HG03139 (cell line): ENCODE results near the gene MDC1.
"Not testable (repeated sequence)": the region's sequence is repeated elsewhere in the genome, so short reads cannot be mapped to it uniquely, and the experiment has no call there.

Experiments used
- ATAC-seq: cut with Tn5 transposase; IDR thresholded peaks from one replicate; pipeline ENCODE4 v1.9.1; 2021; ENCODE audit not compliant: unreplicated experiment

The MDC1 gene

GRCh38 chr6:30725713-30726505 lies 8.8 kb upstream of the MDC1 start:
- no peak for ATAC-seq

GRCh38 chr6:30724906-30725667 lies 8.0 kb upstream of the MDC1 start:
- ATAC-seq = no peak

DNA sequence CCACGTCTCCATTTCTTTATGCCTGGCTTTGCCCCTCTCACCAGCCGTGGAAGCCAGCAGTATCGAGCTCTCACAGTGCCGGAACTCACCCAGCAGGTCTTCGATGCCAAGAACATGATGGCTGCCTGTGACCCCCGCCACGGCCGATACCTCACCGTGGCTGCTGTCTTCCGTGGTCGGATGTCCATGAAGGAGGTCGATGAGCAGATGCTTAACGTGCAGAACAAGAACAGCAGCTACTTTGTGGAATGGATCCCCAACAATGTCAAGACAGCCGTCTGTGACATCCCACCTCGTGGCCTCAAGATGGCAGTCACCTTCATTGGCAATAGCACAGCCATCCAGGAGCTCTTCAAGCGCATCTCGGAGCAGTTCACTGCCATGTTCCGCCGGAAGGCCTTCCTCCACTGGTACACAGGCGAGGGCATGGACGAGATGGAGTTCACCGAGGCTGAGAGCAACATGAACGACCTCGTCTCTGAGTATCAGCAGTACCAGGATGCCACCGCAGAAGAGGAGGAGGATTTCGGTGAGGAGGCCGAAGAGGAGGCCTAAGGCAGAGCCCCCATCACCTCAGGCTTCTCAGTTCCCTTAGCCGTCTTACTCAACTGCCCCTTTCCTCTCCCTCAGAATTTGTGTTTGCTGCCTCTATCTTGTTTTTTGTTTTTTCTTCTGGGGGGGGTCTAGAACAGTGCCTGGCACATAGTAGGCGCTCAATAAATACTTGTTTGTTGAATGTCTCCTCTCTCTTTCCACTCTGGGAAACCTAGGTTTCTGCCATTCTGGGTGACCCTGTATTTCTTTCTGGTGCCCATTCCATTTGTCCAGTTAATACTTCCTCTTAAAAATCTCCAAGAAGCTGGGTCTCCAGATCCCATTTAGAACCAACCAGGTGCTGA lies 7.0 kb upstream of the MDC1 start:
- ATAC-seq = not testable (repeated sequence)

DNA sequence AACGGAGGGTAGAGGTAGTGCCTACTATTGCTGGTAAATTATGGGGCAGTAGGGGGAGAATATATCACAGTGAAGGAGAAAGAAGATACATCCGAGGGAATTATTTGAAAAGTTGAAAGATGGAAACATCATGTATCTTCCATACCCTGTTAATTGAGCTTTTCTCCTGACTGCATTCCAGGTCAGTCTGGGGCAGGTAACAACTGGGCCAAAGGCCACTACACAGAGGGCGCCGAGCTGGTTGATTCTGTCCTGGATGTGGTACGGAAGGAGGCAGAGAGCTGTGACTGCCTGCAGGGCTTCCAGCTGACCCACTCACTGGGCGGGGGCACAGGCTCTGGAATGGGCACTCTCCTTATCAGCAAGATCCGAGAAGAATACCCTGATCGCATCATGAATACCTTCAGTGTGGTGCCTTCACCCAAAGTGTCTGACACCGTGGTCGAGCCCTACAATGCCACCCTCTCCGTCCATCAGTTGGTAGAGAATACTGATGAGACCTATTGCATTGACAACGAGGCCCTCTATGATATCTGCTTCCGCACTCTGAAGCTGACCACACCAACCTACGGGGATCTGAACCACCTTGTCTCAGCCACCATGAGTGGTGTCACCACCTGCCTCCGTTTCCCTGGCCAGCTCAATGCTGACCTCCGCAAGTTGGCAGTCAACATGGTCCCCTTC lies 6.2 kb upstream of the MDC1 start:
- not testable (repeated sequence) for ATAC-seq

GRCh38 chr6:30722280-30723112 lies 5.4 kb upstream of the MDC1 start:
- ATAC-seq = no peak

- ATAC-seq = not testable (repeated sequence)
Observed at GRCh38 chr6:30722025-30722279, 4.9 kb upstream of the MDC1 start.

DNA sequence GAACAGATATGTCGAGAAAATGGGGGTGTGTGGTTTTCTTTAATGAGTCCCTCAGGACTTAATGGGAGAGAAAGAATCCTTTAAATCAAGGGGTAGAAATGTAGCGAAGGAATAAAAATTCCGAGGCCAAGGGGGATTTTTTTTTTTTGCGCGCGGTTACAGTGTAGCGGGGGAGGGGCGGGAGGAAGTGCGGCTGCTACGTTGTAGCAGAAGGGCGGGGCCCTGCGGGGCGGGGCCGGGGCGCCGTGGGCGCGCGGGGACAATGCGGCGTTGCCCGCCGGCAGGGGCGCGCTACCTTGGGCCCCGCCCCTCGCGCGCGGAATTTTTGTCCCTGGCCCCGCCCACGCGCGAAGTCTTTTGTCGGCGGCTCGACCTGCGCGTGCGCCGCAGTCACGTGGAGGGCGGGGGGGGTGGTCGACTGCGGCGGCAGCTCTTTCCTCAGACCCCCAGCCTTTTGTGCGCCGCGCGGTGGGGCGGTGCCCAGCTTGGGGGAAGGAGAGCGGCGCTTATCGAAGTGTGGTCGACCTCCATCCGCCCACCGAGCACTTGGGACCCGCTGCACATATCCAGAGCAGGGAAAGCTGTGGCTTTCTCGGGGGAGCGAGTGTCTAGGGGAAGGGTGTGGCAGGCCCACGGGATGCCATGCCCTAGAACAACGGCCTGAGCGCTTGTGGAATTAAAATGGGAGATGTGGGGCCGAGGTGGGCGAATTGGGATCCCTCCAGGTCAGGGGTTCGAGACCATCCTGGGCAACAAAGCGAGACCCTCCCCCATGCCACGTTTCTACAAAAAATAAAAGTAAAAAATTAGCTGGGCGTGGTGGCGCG lies 4.3 kb upstream of the MDC1 start:
- ATAC-seq = no peak

- no peak for ATAC-seq
Observed at GRCh38 chr6:30720738-30721197, 3.7 kb upstream of the MDC1 start.

DNA sequence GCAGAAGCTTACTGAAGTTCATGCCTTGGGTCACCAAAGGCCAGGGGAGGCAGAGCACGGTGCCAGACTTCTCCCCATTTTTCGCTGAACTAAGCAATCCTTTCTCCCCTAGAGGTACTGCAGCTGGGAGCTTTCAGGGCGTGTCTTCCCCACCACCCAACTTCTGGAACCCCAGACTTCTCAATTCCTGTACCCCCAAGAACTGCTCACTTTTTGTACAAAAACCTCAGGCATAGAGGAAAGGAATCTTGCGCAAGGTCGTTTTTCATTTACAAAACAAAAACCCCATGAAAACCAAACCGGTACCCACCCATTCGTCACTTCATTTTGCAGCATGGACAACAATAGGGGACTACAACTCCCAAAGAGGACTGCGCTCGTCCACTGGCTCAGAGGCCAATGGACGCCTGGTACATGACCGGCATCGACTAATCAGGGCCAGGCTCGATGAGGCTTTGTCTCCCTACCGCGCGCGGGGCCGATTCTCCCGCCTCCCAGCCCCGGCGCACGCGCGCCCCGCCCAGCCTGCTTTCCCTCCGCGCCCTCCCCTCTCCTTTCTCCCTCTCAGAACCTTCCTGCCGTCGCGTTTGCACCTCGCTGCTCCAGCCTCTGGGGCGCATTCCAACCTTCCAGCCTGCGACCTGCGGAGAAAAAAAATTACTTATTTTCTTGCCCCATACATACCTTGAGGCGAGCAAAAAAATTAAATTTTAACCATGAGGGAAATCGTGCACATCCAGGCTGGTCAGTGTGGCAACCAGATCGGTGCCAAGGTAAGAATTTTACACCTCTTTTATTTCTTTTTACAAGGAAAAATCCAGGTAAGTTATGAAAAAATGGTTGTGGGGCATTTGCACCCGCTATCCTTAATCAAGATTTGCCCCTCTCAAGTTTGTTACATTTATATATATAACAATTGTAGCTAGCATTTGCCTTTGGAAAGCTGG lies 3.0 kb upstream of the MDC1 start, which contains the start of gene TUBB:
TUBB (plus strand) TSS at position 562 of the 947 bp plus-strand sequence; CDS start at position 717, 155 bp downstream.
- ATAC-seq = peak; percentile 46

- ATAC-seq = no peak
Observed at GRCh38 chr6:30719356-30719755, 2.3 kb upstream of the MDC1 start.

- not testable (repeated sequence) for ATAC-seq
Observed at GRCh38 chr6:30717845-30718720, 1.0 kb upstream of the MDC1 start.

- ATAC-seq = no peak
Observed at GRCh38 chr6:30716879-30717128, 277 bp downstream of the MDC1 start.

- ATAC-seq = no peak
Observed at GRCh38 chr6:30714263-30714662, 2.8 kb downstream of the MDC1 start.

- no peak for ATAC-seq
Observed at GRCh38 chr6:30712441-30712945, 4.6 kb downstream of the MDC1 start.

DNA sequence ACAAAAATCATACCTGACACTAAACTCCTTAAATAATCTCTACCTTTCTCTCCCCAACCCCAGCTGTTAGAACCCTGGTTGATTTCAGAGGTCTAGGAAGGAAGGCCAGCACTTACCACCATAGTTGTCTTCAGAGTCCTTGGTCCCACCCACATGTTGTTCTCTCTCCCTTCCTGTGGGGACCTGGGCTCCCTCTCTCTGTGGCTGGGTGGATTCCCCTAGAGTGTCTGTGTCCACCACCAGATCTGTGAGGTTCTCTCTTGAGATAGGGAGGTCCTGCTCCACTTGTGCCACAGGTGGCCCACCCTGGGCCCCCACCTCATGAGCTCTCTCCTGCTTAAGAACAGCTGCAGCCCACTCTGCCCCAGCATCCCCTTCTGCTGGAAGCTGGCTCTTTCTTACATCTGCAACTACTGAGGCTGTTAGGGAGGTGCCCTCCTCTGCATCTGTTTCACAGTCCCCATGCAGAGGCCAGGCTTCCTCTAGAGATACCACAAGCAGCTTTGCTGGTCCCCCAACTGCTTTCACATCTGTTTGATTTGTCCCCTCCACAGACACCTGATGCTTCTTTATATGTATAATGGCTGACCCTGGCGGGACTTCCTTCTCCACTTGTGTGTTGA lies 5.2 kb downstream of the MDC1 start:
- ATAC-seq = no peak

DNA sequence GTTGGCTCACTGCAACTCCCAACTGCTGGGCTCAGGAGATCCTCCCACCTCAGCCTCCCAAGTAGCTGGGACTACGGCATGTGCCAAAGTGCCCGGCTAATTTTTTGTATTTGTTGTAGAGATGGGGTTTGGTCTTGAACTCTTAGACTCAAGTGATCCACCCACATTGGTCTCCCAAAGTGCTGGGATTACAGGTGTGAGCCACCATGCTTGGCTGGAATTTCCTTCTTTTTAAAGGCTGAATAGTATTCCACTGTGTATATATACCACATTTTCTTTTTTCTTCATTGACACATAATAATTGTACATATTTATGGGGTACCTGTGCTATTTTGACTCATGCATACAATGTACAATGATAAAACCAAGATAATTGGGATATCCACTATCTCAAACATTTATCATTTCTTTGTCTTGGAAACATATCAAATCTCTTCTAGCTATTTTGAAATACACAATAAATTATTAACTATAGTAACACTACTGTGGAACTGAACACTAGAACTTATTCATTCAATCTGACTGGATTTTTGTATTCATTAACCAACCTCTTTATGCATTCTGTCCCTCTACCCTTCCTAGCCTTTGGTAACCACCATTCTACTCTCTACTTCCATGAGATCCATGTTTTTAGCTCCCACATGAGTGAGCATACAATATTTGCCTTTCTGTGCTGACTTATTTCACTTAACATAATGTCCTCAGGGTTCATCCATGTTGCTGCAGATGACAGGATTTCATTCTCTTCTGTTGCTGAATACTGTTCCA lies 7.8 kb downstream of the MDC1 start:
- ATAC-seq = no peak
